Mesodermal cell (in vitro differentiated cells): Measurements from ENCODE around the gene CAND1.

Source experiments
- H3K27ac ChIP-seq: 2 replicates; pipeline ENCODE4 v1.7.0; 2013; ENCODE audit warnings: mild to moderate bottlenecking, low read depth, low read length, moderate library complexity; ENCODE audit not compliant: severe bottlenecking
- H3K36me3 ChIP-seq: 2 replicates; pipeline ENCODE4 v1.7.1; 2013; ENCODE audit warnings: mild to moderate bottlenecking, low read length, moderate library complexity; ENCODE audit not compliant: control insufficient read depth, insufficient read depth
- H3K4me1 ChIP-seq: one replicate; pipeline ENCODE4 v1.7.1; 2013; ENCODE audit warnings: mild to moderate bottlenecking, low read length; ENCODE audit not compliant: insufficient read depth, control insufficient read depth, poor library complexity, severe bottlenecking
- H3K4me3 ChIP-seq: 2 replicates; pipeline ENCODE4 v1.7.0; 2013; ENCODE audit warnings: low read length, control low read depth, mild to moderate bottlenecking; ENCODE audit not compliant: insufficient read depth, poor library complexity, severe bottlenecking; ENCODE audit errors: extremely low read depth
- H3K9me3 ChIP-seq: 2 replicates; pipeline ENCODE4 v1.7.1; 2013; ENCODE audit warnings: mild to moderate bottlenecking, low read length, moderate library complexity; ENCODE audit not compliant: control insufficient read depth
- WGBS, 2 experiments: methylation state at CpG; one replicate each; pipeline ENCODE4 v1.1.5; 2013; ENCODE audit warnings: missing lambda C conversion rate in 2 of 2; ENCODE audit not compliant: insufficient coverage in 2 of 2; 5-methylcytosine and 5-hydroxymethylcytosine counted together

The CAND1 gene

DNA sequence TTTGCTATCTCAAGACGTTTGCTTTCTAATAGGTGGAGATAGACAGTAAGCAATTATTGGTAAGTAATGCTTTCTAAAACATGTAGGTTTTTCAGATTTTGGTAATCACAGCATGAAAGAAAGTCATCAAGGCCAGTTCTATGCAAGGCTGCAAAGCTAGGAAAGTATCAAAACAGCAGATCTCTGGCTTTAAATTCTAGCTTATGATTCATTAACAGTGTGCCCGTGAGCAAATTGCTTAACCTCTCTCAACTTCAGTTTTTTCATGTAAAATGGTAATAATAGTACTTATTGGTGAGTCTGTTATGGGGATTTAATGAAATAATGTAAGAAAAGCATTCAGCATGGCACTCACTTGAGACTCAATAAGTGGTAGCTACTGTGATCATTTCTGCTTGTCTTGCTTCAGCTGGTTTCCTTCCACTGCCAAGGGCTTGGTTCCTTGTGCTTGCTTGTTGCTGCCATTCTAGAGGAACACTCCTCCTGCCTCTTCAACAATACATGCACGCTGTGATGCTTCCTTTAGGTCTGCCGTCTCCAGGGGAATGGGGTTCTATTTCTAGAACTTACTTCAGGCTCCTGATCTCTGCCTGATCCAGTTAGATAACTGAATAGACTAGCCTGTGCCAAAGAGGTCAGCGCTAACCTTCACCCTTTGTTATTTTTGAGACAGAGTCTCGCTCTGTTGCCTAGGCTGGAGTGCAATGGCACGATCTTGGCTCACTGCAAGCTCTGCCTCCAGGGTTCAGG lies 88.4 kb downstream of the CAND1 start:
- WGBS, 2 experiments = 92 to 96% methylated on average over 5 to 6 of the region's 7 CpGs
- Histone ChIP-seq H3K4me1 (peaks cover 5% of the 10 kb centered on the region), H3K27ac (no peak overlapping the region), H3K4me3 (no peak overlapping the region), H3K9me3 (peaks cover 4% of the 10 kb centered on the region), H3K36me3 (no peaks in the 10 kb centered on the region)

DNA sequence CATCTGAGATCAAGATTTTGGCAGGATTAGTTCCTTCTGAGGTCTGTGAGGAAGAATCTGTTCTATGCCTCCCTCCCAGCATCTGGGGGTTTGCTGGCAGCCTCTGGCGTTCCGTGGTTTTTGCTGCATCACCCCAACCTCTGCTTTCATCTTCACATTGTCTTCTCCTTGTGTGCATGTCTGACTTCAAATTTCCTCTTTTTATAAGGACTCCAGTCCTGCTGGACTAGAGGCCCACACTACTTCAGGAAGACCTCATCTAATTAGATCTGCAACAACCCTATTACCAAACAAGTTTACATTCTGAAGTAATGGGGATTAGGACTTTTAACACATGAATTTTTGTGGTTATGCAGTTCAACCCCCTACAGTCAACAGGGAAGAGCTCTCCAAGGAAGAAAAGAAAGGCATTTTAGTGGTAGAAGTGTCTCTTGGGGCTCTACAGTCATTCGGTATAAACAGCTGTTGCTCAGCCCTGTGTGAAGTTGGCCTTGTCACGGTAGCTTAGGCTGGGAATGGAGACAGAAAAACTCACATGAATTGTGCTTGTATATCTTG lies 89.7 kb downstream of the CAND1 start:
- H3K9me3 ChIP-seq = peaks cover 4% of the 10 kb centered on the region
- no peak overlapping the region for H3K4me3 ChIP-seq
- WGBS, 2 experiments = 55 to 73% methylated on average over 2 to 4 of the region's 4 CpGs
- no peak overlapping the region for H3K27ac ChIP-seq
- H3K36me3 ChIP-seq = no peaks in the 10 kb centered on the region
- H3K4me1 ChIP-seq = peaks cover 5% of the 10 kb centered on the region

DNA sequence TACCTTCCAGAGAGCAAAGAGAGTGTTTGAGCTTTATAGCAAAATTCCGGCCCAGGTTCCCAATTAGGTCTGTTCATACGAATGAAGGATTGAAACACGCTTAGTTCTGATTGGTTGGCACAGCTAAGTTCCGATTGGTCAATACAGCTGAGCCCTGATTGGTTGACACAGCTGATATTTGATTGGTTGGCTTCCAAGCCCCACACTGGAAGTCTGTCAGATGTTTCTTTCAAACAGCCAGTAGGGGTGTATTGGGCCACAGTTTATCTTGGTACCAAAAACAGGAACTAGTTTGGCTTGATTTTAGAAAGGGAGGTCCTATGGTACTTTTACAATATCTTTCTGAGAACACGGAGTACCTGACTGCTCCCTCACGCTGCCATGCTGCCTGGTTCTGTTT lies 93.4 kb downstream of the CAND1 start:
- Histone ChIP-seq H3K27ac (no peak overlapping the region), H3K9me3 (peaks cover 4% of the 10 kb centered on the region), H3K36me3 (no peaks in the 10 kb centered on the region), H3K4me3 (no peak overlapping the region), H3K4me1 (peaks cover 5% of the 10 kb centered on the region)
- WGBS, 2 experiments = 62 to 65% methylated on average over 6 of the region's 6 CpGs

DNA sequence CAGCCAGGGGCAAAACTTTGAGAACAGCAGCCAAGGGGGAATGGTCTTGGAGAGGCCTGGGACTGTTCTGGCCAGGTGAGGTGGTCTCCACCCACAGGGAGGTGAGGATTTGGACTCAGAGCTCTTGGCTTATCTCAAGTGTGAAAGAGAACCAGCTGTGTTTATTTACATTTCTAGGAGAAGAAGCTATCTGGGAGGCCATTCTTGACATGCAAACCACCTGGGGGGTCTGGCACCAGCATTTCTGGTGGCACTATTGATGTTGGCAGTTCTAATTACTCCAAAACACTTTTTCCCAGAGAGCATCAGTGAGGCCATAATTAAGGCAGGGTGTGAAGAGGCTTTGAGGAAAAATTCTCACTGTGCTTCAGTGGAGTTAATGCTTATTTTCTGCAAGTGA lies 95.1 kb downstream of the CAND1 start:
- H3K4me3 ChIP-seq = no peak overlapping the region
- H3K4me1 ChIP-seq = no peaks in the 10 kb centered on the region
- H3K36me3 ChIP-seq = no peaks in the 10 kb centered on the region
- H3K27ac ChIP-seq = no peak overlapping the region
- peaks cover 4% of the 10 kb centered on the region for H3K9me3 ChIP-seq

DNA sequence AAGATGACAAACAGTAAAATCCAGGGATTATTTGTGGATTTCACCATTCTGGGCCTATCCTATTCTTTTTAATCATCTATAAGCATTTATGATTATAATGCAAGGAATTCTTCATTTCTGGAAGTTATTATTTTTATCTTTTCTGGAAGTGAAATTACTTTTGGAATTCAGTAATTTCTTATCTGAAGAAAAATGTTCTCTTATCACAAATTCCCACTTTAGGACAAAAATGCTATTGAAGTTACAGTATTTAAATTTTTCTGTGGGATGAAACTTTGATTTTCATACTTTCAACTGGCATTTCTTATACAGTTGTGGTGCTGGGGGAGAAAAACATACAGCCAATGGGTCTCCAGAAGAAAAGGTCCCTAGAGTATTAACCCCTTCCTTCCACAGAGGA lies 96.0 kb downstream of the CAND1 start:
- Histone ChIP-seq H3K27ac (no peak overlapping the region), H3K4me3 (no peak overlapping the region), H3K4me1 (no peaks in the 10 kb centered on the region), H3K36me3 (no peaks in the 10 kb centered on the region), H3K9me3 (peaks cover 4% of the 10 kb centered on the region)

DNA sequence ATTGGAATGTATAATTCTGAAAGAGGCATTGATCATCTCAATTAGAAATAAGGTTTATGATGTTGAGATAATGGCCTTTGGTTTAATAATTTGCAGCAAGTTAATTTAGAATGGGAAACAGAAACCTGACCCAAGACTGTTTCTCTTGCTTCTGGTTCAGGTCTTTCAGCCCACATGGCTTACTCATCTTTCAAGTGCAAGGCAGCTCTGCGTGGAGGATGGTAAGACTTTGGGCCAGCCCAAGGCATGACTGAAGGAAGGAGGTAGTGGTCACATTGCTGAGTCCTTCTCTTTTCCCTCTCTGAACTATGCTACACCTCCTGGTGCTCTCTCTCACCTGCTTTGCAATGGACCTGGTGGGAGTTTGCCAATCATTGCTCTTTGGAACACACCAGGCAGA lies 98.7 kb downstream of the CAND1 start:
- WGBS, 2 experiments = 83% methylated on average over 1 of the region's 1 CpG; no CpG with 5 or more reads in 1 of the 2 experiments
- no peaks in the 10 kb centered on the region for H3K4me1 ChIP-seq
- no peaks in the 10 kb centered on the region for H3K9me3 ChIP-seq
- no peak overlapping the region for H3K4me3 ChIP-seq
- no peak overlapping the region for H3K27ac ChIP-seq
- H3K36me3 ChIP-seq = no peaks in the 10 kb centered on the region
